Esophagus mucosa (tissue), 1 donor: ENCODE measurements around the gene MICAL1. TPM values are rescaled to one million over a fixed set of nuclear protein-coding genes. Genes with fewer than 3 reads are reported as not detected.
"Not testable (repeated sequence)": the region's sequence is repeated elsewhere in the genome, so short reads cannot be mapped to it uniquely, and the experiment has no call there.

Experiments used
- ATAC-seq: fragments of 200-7000 bp; cut with Tn5 transposase; one replicate; pipeline ENCODE4 v1.9.1; 2020
- total RNA-seq: library from RNA; stranded (reverse); gene quantifications from one replicate; pipeline ENCODE4 v1.2.4, GENCODE V29; 2023
- donor health status: DM: yes; HTN: yes; CAD: no.

MICAL1 gene
- total RNA-seq, 1 donor from 2014 or later: 7.4 TPM

DNA sequence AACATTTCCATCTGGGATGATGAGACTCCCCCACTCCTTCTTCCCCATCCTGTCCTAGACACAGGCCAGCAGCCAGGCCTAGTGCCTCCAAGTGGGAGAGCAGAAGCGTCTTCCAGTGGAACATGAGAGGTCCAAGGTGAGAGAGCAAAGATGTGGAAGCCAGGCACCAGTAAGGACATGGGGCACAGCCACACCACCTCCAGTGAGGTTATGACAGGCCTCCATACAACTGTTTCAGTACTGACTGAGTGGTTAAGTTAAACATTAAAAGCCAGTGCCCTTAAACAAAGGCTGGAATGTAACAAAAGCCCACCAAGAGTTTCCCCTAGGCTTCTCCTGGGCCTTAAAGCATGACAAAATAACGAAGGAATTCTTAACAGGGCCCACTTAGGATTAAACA, 22.2 kb upstream of the MICAL1 start:
- no peak for ATAC-seq

DNA sequence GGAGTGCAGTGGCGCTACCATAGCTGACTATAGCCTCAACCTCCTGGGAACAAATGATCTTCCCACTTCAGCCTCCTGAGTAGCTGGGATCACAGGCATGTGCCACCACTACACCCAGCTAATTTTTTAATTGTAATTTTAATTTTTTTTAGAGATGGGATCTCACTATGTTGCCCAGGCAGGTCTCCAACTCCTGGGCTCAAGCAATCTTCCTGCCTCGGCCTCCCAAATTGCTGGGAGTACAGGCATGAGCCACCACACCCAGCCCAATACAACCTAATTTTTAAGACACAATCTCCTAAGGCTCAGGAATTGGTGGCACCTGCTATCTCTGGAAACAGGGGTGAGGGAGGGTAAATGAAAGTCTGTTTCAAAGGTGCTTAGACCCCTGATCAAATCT, 21.6 kb upstream of the MICAL1 start:
- ATAC-seq: no peak

DNA sequence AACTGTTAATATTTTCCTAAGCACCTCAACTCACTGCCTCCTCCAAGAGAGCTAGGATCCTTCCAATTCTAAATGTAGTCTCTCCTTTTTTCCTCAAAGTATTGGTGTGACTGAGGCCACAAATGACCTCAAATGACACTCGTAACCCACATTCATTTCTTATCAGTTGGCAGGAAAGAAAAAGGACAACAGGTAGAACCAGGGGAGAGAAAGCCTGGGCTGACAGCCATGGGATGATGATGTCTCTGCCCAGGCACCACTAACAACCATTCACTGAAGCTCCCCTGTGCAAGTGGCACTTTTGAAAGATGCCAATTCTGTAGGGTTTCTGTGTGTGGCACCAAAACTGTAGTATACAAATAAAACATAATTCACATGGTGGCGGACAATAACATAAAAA, 20.1 kb upstream of the MICAL1 start:
- ATAC-seq: no peak

DNA sequence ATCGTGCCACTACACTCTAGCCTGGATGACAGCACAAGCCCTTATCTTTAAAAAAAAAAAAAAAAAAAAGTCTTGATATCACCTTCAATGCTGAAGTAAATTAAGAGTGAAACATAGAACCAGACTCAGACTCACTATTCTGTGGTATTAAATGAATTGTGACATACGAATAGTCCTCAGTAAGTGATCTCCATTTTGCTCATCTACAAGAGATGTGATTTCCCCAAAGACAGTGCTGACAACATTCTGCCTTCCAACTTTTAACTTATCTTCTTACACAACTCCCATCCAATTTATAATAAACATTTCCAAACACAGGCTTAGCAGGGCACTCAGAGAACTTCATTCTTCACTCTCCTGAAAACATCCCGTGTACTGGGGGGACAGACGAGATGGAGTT, 19.4 kb upstream of the MICAL1 start:
- ATAC-seq: no peak

DNA sequence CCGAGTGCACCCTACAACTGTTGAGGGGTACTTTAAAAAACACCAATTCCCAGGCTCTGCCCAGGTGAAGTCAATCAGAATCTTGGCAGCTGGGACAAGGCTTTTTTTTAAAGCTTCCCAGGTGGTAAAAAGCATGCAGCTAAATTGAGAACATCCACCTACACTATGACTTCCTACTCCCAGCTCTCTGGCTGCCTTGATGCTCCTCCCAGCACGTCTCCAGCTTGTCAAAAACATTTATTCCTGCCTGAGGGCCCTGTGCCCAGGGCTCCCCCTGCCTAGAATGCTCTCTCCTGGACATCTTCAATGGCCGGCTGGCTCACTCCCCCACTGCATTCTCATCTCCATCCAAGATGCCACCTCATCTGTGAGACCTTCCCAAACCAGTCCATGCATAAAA, 17.5 kb upstream of the MICAL1 start:
- no peak for ATAC-seq

DNA sequence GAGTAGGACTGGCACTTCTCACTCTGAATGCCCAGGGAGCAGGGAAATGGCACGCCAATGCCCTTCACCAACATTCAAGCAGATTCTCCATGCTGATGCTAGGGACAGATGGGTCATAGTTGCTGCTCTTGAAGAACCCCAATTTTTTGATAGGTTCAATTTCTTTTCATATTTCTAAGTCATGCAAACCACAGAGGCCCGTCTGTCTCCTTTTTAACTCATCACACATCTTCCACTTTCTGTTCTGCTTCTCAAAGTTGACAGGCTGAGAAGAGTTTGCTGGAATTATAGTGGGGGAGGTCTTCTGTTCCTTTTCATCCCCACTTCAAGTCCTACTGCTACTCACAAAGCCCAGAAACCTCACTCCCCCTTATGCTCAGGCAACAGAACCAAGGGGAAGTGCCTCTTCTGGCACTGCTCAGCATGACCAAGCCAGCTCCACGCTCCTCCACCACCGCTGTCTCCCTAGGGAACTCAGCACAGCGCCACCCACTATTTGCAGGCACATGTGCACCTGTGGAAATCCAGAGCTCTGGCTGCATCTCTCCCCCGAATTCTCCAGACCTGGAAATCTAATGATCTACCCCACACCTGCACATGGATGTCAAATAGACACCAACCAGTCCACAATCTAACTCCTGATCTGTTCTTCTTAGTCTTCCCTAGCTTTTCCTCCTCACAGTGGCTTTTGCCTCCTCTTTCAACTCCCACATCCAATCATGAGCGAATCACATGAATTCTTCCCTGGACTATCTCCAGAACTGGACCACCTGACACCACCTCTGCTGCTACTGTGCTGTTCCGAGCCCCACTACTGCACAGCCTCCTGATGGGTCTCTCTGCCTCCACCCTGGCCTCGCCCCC, 16.8 kb upstream of the MICAL1 start:
- ATAC-seq: no peak

DNA sequence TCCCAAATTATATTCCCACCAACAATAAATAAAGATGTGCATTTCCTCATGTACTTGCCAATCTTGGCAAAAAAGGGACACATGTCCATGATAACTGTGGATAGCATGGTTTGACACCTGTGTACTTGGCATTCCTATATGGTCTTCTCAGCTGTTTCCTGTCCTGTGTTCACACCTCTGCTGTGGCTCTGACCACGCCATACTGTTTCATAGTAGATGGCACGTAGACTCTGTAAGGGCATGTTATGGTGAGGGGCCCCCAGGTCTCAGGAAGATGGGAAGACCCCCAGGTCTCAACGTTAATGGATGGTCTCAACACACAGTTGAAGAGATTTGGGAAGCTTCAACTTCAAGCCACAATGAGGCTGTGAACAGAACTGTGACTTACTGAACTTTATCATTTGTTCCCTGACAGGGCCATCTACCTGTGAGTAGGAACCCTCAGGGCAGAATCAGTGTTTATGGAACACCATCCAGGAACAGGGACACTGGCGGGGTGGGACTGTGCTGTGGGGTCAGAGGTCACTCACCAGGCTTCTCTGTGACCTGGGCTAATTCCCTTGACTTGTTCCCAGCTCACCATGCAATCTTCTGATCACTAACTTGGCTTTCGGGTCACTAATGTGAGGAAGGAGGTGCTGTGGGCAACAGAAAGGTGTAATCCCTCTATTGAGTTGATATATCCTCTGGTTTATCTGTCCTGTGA, 15.7 kb upstream of the MICAL1 start:
- peak; percentile 11 for ATAC-seq

DNA sequence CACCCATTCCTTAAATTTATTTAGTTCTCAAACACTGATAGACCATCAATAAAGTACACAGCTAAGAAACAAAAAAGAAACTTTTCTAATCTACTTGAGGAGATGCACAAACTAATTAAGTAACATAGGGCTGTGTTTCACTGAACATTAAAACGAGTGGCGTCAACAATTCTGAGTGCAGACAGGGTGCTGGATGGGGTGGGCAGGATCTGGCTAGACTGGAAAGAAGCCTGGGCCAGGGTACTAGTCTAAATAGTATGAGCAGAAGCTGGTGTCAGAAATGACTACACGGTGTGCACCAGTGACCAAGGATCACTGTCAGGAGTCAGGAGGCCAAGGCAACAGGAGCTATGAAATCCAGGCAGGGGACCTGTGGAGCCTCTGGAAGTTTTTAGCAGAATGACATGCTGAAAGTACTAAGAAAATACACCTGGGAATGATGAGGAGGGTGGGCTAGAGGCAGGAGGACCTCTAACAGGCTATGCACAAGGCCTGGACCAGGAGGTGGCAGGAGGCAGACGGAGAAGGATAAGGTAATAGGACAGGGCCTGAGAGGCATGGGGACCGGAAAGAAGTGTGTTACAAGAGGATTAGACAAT, 14.1 kb upstream of the MICAL1 start:
- no peak for ATAC-seq

DNA sequence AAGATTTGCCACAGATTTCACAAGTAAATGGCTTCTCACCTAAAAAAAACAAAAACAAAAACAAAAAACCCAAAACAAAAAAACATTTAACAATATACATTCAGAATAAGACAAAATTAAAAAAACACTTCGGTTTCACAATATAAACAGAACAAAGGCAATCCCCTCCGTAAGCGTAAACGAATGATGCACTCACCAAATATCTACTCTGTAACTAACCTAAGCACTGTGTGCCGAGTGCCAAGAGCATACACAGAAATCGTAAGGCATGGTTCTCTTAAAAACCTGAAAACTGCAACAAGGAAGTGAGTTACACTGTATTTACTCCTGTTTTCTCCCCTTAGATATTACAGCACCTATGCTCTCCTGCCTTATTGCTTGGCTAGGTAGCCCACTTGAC, 12.1 kb upstream of the MICAL1 start:
- ATAC-seq: no peak

DNA sequence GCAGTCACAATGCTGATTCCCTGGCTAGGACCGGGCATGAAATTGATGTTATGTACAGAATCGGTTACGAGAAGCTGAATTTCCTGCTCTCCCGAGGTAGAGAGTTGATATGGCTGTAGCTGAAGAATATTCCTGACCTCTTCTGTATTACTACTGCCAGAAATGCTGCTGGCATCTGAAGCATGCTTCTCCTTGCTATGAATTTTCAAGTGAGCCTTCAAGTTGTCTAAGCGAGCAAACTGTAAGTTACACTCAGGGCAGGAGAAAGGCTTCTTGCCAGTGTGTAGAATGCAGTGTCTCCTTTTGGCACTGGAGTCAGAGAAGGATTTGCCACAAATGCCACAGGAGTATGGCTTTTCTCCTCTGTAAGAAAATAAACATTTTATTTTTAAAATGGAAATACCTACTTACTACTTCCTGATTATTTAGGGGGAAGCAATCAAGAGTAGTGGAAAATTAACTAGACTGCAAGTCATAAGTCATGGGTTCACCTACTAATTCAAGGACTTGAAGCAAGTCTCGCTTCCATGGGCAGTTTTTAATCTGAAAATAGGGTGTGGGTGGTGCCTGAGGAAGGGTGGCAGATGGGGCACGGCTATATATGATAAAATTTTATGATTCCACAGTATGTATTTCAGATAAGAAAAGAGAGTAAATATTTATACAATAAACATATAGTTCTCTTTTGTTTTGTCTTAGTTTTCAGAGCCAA, 10.8 kb upstream of the MICAL1 start:
- no peak for ATAC-seq

DNA sequence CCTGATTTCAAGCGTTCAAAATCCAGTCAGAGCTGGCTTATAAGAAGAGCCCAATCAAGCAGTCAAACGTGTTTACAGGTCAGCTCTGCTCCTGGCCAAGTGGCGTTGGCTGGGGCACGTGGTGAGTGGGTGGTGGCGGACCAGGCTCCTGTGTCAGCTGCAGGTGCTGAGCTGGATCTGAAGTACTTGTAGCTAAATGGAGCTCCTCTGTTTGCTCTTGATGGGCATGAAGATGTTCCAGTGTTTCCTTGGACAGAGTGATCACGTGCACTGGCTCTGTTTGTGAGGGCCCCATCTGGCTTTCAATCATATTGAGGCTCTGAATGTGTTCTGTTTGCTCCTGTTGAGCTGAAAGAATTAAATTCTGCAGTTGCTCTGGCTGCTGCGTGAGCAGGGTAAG, 10.2 kb upstream of the MICAL1 start:
- no peak for ATAC-seq

DNA sequence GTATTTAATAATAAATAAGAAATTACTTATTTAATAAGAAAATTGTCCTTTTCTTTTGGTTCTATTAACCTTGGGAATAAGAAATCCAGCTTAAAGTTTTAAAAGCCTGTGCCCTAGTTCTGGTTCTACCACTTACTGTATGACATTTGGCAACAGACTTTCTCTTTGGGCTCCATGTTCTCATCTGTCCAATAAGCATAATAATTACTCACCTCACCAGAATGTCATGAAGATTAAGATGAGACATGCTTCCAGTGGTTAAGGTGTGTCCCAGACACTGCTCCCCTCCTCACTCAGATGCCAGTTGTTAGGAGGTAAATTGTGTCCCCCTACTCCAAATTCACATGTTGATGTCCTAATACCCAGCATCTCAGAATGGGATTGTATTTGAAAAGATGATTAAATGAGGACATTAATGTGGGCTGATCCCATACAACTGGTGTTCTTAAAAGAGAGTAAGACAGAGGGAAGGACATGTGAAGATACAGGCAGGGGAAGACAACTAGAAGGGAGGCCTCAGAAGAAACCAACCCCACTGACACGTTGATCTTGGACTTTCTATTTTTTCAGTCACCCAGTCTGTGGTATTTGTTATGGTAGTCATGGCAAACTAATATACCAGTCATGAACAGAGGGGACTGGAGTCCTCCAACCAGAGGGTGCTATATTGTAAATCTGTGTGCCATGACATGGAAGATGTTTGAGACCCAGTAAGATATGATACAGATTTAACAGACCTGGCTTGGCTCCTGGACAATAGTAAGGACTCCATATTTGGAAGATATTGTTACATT, 6.4 kb upstream of the MICAL1 start:
- peak; percentile 91 for ATAC-seq

DNA sequence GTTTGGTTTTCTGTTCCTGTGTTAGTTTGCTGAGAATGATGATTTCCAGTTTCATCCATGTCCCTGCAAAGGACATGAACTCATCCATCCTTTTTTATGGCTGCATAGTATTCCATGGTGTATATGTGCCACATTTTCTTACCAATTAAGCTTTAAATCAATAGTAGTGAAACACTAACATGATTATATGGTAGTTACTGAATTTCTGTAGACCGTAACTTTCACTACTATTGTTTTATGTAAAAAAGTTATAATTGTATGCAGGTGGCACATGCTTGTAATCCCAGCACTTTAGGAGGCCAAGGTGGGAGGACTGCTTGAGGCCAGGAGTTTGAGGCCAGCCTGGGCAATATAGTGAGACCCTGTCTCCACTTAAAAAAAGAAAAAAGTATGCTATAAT, 5.6 kb upstream of the MICAL1 start:
- not testable (repeated sequence) for ATAC-seq

DNA sequence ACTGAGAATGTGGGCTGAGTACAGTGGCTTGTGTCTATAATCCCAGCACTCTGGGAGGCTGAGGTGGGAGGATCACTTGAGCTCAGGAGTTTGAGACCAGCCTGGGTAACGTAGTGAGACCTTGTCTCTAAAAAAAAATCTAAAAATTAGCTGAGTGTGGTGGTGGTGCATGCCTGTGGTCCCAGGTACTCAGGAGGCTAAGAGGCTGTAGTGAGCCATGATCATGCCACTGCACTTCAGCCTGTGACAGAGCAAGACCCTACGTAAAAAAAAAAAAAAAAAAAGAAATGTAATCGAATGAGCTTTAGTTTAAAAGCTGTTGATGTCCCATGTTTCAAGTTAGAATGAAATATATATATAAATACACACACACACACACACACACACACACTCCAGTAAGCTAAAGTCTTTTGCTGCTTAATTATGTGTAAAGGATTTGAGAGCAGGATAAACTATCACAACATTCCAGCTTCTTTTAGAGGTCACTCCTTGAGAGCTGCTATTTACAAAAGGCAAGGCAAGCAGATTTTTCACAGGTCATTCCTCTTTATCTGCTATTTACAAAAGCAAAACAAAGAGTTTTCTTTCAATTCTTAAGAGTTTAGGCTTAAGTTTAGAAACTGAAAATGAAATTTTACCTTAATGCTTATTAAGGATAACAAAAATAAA, 4.7 kb upstream of the MICAL1 start:
- ATAC-seq: no peak

DNA sequence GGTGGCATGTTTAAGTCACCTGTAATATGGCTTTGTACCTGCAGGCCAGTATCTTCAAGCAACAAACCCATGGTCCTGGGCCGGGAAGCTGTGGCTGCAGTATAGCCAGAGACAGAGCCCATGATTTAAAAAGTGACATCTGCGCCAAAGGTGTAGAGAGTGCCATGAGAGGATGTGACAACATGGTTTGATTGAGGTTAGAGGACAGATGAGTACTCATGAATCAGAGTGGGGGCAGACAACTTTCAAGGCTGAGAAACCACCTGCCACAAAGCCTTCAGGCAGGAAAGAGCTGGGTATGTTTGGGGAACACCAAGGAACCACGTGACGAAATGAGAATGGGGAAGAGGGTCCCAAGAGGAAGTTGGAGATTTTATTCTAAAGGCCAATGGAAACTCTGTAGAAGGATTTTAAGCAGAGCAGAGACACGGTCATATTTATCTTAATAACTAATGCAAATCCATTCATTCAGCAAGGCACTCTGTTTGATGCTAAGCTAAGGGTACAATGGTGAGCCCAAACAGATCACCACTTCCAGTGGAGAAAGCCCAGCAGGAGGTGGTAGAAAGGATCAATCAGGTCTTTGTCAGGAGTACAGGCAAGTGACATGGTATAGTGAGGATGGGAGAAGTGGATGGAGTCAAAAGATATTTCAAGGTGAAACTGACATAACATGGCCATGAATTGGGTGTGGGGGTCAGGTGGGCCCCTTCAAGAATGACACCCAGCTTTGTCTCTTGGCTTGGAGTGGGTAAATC, 3.4 kb upstream of the MICAL1 start:
- no peak for ATAC-seq

DNA sequence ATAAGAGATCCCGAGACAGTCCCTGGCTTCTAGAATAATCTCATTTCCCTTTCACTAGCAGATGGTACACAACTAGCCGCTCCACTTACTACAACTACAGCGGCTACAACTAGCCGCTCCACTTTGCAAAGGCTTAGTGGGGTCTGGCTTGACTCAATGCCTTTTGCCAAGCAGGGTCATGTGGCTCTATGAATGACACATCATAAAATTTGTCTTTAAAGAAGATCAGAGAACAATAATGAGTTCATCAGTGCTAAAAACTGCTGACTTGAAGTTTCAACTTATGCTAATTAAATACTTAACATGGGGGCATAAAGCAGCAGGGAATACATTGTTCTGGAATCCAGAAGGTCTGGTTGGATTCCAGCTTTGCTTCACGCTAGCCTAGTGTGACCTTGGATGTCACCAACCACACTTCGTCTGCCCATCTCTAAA, 2.0 kb upstream of the MICAL1 start:
- no peak for ATAC-seq

DNA sequence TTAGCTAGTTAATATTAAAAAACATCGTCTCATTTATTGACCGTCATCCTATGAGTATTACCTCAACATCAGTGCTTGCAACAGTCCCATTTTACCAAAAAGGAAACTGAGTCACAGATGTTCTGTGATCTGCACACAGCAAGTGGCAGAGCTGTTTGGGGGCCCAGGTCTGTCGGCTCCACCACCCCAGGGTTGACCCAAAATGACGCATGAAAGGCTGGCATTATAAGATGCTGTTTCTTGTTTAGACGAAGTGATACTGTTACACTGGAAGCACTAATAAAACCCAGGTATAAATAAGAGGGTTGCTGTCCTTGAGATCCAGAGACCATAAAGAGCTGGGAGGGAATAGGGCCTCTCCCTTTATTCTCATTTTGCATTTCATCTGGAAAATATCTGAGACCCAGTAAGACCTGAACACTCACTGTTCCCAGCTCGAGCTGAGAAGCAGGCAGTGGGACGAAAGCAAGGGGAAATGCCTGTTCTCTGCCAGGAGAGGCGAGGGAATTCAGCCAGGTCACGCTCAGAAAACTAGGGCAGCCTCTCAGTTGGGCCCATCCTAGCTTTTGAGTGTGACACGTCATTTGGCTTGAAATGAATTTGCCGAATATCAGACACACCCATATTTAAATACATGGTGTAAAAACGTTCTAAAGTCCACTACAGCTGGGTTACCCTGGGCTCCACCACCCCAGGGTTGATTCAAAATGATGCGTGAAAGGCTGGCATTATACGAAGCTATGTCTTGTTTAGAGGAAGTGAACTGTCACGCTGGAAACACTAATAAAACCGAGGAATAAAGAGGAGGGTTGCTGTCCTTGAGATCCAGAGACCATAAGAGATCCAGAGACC, 1.4 kb upstream of the MICAL1 start:
- ATAC-seq: peak; percentile 27

DNA sequence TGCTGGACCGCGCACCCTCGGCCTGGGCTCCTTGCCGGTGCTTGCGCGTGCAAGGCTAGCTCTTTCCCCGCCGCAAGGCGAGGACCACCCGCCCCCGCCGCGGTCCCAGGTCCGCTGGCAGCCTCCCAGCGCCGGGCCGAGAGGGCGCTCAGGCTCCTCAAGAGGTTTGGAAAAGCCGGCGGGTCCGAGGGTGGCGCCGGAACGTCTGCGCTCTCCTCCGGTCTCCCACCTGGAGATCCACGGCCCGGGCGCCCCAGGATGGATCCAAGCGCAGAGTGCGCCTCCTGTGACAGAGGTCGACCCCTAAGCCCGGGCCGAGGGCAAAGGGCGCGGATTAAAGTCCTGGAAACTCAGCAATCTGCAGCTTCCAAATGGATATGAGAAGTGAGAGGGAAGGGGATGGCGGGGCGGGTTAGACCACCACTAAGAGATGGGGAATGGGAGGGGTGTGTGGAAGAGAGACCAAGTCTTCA, 575 bp upstream of the MICAL1 start:
- peak; percentile 3 for ATAC-seq
